GM18907 (cell line): ENCODE measurements around the gene FCSK.

ENCODE experiments used
- ATAC-seq: cut with Tn5 transposase; IDR thresholded peaks from one replicate; pipeline ENCODE4 v1.9.1; 2021; ENCODE audit warnings: mild to moderate bottlenecking, moderate library complexity; ENCODE audit not compliant: unreplicated experiment

FCSK gene

GRCh38 chr16:70453117-70453891 is 1.1 kb upstream of the FCSK start:
- no peak for ATAC-seq

DNA sequence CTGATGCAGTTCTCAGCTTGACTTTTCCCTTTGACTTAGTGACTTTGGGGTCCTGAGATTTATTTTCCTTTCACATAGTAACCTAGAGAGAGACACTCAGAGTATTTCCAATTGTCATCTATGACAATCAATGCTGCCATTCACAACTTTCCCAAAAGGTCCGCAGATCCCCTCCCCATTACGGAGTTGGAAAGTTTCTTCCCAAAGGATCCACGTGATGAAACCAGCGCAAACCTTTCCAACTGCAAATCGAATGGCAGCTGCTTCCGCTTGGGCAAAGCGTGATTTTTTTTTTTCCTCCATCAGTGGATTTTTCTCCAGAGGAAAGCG is 538 bp upstream of the FCSK start:
- ATAC-seq, result peak; percentile 6

GRCh38 chr16:70455910-70456309 is 1.5 kb downstream of the FCSK start:
- ATAC-seq, result no peak

GRCh38 chr16:70457446-70458166 is 3.2 kb downstream of the FCSK start:
- no peak for ATAC-seq

- no peak for ATAC-seq
These were observed 6.4 kb downstream of the FCSK start for GRCh38 chr16:70460737-70461261.

DNA sequence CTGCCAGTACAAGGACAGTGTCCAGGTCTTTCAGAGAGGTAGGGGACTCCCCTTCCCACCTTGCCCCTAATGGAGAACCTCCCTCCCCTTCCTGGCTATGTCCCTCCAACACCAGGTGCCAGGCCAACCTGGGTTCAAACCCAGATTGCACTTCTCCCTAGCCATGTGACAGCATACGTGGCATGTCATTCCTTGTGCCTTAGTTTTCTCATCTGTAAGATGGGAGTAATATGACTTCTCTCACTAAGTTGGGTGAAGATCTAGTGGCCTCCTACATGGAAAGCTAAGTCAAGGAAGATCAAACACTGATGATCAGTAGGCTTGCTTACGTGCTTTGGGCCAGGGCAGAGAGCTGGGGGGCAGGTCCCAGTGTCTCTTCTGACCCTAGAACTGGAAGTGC is 8.8 kb downstream of the FCSK start:
- ATAC-seq, result no peak

DNA sequence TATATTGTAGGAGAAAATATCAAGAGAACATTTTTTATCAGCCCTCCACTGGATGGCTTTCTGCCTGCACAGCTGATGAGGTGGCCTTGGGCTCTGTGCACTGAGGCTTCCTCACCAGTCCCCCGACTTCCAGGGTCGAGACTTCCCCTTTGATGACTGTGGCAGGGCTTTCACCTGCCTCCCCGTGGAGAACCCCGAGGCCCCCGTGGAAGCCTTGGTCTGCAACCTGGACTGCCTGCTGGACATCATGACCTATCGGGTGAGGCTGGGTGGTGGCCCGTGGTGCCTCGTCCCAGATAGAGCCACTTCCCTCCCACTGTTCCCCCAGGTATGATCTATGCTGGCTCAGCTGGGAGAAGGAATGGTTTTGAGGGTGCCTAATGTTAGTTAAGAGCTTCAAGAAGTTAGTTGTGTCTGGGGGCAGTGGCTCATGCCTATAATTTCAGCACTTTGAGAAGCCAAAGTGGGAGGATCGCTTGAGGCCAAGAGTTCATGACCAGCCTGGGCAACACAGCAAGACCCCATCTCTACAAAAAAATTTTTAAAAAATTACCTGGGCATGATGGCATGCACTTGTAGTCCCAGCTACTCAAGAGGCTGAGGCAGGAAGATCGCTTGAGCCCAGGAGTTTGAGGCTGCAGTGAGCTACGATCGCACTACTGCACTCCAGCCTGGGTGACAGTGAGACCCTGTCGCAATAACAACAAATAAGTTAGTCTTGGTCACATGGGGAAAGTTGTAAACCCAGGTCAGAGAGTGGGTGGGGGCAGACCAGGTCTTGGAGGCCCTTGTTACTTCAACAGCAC is 11.8 kb downstream of the FCSK start:
- no peak for ATAC-seq

DNA sequence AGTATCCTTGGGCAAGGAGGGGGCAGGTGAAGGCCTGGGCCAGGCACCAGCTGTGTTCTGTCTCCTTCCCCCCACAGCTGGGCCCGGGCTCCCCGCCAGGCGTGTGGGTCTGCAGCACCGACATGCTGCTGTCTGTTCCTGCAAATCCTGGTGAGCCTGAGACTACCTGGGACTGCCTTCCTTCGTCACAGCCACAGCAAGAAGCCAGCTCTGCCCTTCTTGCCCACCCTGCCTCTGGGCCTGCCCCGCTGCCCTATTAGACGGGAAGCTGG is 12.3 kb downstream of the FCSK start:
- ATAC-seq, result no peak

DNA sequence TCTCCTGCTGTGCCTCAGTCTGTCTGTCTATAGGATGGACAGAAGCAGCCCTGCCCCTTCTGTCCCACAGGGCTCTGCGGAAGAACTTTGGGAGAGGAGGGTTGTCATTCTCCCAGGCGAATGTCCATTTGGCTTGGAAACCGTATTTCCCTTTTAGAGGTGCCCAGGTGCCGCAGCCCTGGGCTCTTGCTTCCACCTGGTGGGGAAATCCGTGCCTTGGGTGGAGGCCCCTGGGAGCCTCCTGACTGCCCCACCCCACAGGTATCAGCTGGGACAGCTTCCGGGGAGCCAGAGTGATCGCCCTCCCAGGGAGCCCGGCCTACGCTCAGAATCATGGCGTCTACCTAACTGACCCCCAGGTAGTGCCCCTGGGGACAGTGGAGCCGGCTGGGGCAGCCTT is 12.7 kb downstream of the FCSK start:
- no peak for ATAC-seq

GRCh38 chr16:70467608-70468007 is 13.2 kb downstream of the FCSK start:
- no peak for ATAC-seq

DNA sequence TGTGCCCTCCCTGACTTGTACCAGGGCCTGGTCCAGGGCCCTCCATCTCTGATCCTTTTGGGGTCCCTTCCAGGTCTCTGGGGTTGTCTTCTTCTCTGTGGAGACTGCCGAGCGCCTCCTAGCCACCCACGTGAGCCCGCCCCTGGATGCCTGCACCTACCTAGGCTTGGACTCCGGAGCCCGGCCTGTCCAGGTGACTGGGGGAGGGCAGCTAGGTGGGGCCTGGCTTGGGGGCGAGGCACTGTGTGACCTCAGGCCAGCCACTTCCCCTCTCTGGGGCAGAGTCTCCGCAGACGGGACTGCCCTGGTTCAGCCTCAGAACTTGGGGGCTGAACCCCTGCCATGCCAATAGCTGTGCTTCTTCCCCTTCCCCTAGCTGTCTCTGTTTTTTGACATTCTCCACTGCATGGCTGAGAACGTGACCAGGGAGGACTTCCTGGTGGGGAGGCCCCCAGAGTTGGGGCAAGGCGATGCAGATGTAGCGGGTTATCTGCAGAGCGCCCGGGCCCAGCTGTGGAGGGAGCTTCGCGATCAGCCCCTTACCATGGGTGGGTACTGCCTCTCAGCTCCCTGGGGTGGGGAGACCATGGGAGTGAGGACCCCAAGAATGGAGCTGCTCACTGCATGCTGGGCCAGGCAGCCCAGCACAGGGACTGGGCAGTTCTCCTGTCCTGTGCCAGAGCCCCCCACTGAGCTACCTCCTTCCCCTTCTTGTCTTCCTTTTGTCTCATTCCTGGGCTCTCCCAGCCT is 14.6 kb downstream of the FCSK start:
- no peak for ATAC-seq

- ATAC-seq, result no peak
These were observed 15.9 kb downstream of the FCSK start for GRCh38 chr16:70470141-70470926.

- ATAC-seq, result no peak
These were observed 16.5 kb downstream of the FCSK start for GRCh38 chr16:70470927-70471341.

DNA sequence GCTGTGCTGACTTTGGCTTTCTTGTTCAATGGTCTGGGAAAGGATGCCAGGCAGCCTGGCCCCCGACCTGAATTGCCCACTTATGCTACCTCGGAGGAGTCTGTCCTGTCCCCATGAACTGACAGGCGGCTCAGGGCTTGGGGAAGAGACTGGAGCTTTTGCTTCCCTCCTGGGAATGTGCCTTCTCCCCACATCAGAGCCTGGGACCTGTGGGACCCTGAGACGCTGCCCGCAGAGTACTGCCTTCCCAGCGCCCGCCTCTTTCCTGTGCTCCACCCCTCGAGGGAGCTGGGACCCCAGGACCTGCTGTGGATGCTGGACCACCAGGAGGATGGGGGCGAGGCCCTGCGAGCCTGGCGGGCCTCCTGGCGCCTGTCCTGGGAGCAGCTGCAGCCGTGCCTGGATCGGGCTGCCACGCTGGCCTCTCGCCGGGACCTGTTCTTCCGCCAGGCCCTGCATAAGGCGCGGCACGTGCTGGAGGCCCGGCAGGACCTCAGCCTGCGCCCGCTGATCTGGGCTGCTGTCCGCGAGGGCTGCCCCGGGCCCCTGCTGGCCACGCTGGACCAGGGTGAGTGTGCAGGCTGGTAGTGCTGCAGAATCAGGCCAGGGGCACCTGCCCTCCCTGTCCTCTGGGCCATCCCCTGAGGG is 18.5 kb downstream of the FCSK start:
- no peak for ATAC-seq

GRCh38 chr16:70473446-70474319 is 19.3 kb downstream of the FCSK start:
- no peak for ATAC-seq

DNA sequence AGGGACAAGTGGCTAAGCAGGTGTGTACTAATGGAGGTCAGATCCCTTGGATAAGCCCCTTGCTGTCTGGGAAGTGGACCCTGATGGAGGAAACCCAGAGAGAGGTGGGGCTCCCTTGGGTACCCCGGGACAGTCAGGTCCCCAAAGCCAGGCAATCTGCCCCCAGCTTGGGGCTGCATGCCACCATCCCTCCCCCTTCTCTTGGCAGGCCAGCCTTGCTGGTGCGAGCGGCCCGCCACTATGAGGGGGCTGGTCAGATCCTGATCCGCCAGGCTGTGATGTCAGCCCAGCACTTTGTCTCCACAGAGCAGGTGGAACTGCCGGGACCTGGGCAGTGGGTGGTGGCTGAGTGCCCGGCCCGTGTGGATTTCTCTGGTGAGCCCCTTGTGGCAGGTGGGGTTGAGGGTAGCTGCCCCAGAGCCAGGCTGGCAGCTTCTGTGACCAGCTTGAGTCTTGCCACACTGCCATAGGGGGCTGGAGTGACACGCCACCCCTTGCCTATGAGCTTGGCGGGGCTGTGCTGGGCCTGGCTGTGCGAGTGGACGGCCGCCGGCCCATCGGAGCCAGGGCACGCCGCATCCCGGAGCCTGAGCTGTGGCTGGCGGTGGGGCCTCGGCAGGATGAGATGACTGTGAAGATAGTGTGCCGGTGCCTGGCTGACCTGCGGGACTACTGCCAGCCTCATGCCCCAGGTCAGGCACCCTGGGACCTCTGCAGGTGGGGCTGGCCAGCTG is 20.1 kb downstream of the FCSK start:
- no peak for ATAC-seq

- ATAC-seq, result no peak
These were observed 20.9 kb downstream of the FCSK start for GRCh38 chr16:70475054-70475871.
